ENCODE results near the gene PFDN2.

DNA sequence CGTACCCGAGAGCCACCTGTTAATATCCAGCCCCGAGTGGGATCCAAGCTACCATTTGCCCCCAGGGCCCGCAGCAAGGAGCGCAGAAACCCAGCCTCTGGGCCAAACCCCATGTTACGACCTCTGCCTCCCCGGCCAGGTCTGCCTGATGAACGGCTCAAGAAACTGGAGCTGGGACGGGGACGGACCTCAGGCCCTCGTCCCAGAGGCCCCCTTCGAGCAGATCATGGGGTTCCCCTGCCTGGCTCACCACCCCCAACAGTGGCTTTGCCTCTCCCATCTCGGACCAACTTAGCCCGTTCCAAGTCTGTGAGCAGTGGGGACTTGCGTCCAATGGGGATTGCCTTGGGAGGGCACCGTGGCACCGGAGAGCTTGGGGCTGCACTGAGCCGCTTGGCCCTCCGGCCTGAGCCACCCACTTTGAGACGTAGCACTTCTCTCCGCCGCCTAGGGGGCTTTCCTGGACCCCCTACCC, 42.9 kb upstream of the PFDN2 start:
- TF ChIP-seq, protein P1, sequence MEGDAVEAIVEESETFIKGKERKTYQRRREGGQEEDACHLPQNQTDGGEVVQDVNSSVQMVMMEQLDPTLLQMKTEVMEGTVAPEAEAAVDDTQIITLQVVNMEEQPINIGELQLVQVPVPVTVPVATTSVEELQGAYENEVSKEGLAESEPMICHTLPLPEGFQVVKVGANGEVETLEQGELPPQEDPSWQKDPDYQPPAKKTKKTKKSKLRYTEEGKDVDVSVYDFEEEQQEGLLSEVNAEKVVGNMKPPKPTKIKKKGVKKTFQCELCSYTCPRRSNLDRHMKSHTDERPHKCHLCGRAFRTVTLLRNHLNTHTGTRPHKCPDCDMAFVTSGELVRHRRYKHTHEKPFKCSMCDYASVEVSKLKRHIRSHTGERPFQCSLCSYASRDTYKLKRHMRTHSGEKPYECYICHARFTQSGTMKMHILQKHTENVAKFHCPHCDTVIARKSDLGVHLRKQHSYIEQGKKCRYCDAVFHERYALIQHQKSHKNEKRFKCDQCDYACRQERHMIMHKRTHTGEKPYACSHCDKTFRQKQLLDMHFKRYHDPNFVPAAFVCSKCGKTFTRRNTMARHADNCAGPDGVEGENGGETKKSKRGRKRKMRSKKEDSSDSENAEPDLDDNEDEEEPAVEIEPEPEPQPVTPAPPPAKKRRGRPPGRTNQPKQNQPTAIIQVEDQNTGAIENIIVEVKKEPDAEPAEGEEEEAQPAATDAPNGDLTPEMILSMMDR (conservative IDR thresholded peaks at IDR 0.05) = no peak
- TF ChIP-seq ZFX (IDR thresholded peaks at IDR 0.05) = no peak

All from C4-2B (cell line).